GM23338 (cell line): ENCODE results near the gene ELAC2. TPM values are rescaled to one million over a fixed set of nuclear protein-coding genes. Genes with fewer than 3 reads are reported as not detected.
A peak's percentile ranks its signal among the peaks of the same experiment; 100 is the strongest.

Experiments used
- ATAC-seq: fragments of 200-7000 bp; cut with Tn5 transposase; 3 replicates; pipeline ENCODE4 v1.9.1; 2020
- DNase-seq: peaks from one replicate; pipeline ENCODE4 v3.0.0-alpha.2; 2015; ENCODE audit warnings: low spot score
- H2AFZ ChIP-seq: fragments of 200-600 bp; sonication (generic); 2 replicates; pipeline ENCODE4 v1.8.0; 2016; ENCODE audit warnings: antibody characterized with exemption, mild to moderate bottlenecking, moderate library complexity
- H3F3A ChIP-seq: fragments of 200-600 bp; sonication (generic); replicated peaks from 2 replicates; pipeline ENCODE4 v1.8.0; 2017; ENCODE audit warnings: antibody characterized with exemption, mixed run types, low read depth
- H3K27ac ChIP-seq: fragments of 200-600 bp; sonication (generic); 2 replicates; pipeline ENCODE4 v1.6.1; 2016; ENCODE audit warnings: low read depth
- H3K27me3 ChIP-seq: fragments of 200-600 bp; sonication (generic); 2 replicates; pipeline ENCODE4 v1.8.0; 2016; ENCODE audit warnings: mild to moderate bottlenecking, mixed run types, moderate library complexity; ENCODE audit not compliant: insufficient read depth
- H3K36me3 ChIP-seq: fragments of 200-600 bp; sonication (generic); 2 replicates; pipeline ENCODE4 v1.8.0; 2016; ENCODE audit warnings: mild to moderate bottlenecking; ENCODE audit not compliant: insufficient read depth
- H3K4me1 ChIP-seq: fragments of 200-600 bp; sonication (generic); 2 replicates; pipeline ENCODE4 v1.8.0; 2016; ENCODE audit warnings: mild to moderate bottlenecking, moderate library complexity; ENCODE audit not compliant: insufficient read depth
- H3K4me2 ChIP-seq: fragments of 200-600 bp; sonication (generic); 2 replicates; pipeline ENCODE4 v1.7.1; 2017; ENCODE audit warnings: mixed run types
- H3K4me3 ChIP-seq: fragments of 200-600 bp; sonication (generic); 2 replicates; pipeline ENCODE4 v1.6.1; 2016; ENCODE audit warnings: mixed run types
- H3K79me2 ChIP-seq: fragments of 200-600 bp; sonication (generic); replicated peaks from 2 replicates; pipeline ENCODE4 v1.8.0; 2017; ENCODE audit warnings: mild to moderate bottlenecking; ENCODE audit not compliant: insufficient read depth
- H3K9me2 ChIP-seq: fragments of 200-600 bp; sonication (generic); 2 replicates; pipeline ENCODE4 v1.8.0; 2017; ENCODE audit not compliant: insufficient read depth
- H4K20me1 ChIP-seq: fragments of 200-600 bp; sonication (generic); replicated peaks from 2 replicates; pipeline ENCODE4 v1.8.0; 2017; ENCODE audit warnings: mild to moderate bottlenecking; ENCODE audit not compliant: insufficient read depth
- H3K27ac Mint-ChIP-seq: 2 replicates; pipeline ENCODE4 v1.8.0; 2020; ENCODE audit warnings: inconsistent platforms, mild to moderate bottlenecking, moderate library complexity, mixed read lengths
- H3K27me3 Mint-ChIP-seq: 3 replicates; pipeline ENCODE4 v1.8.0; 2022; ENCODE audit warnings: low read depth, mild to moderate bottlenecking, moderate library complexity, mixed read lengths, inconsistent platforms; ENCODE audit not compliant: insufficient read depth, poor library complexity
- H3K36me3 Mint-ChIP-seq: 3 replicates; pipeline ENCODE4 v1.8.0; 2021; ENCODE audit warnings: low read depth, mild to moderate bottlenecking, inconsistent platforms, moderate library complexity, mixed read lengths
- H3K4me1 Mint-ChIP-seq: 3 replicates; pipeline ENCODE4 v1.8.0; 2020; ENCODE audit warnings: mild to moderate bottlenecking, inconsistent platforms, mixed read lengths
- H3K4me3 Mint-ChIP-seq: 3 replicates; pipeline ENCODE4 v1.8.0; 2021; ENCODE audit warnings: moderate library complexity, mild to moderate bottlenecking, inconsistent platforms, mixed read lengths
- H3K9me3 Mint-ChIP-seq: 3 replicates; pipeline ENCODE4 v1.8.0; 2020; ENCODE audit warnings: moderate library complexity, mild to moderate bottlenecking, inconsistent platforms, mixed read lengths
- CREB1 ChIP-seq: fragments of 250-450 bp; sonication (Bioruptor Pico); IDR thresholded peaks from 2 replicates; pipeline ENCODE4 v1.5.0; 2020; ENCODE audit warnings: low read depth, mild to moderate bottlenecking, moderate library complexity
- JUNB ChIP-seq: IDR thresholded peaks from one replicate; pipeline ENCODE4 v1.6.1; 2016; ENCODE audit warnings: antibody characterized with exemption; ENCODE audit not compliant: unreplicated experiment
- POLR2AphosphoS5 ChIP-seq: IDR thresholded peaks from 2 replicates; pipeline ENCODE4 v1.6.1; 2016; ENCODE audit warnings: antibody characterized with exemption, low read depth
- STAT1 ChIP-seq: IDR thresholded peaks from one replicate; pipeline ENCODE4 v1.6.1; 2016; ENCODE audit warnings: antibody characterized with exemption; ENCODE audit not compliant: unreplicated experiment
- ZNF331 ChIP-seq: fragments of 250-450 bp; sonication (Bioruptor Pico); IDR thresholded peaks from 2 replicates; pipeline ENCODE4 v1.5.0; 2020; ENCODE audit warnings: low read depth, mild to moderate bottlenecking, moderate library complexity
- polyA plus RNA-seq: library from polyadenylated mRNA; unstranded; fragments of >200 nt; fragmentation: Nextera tagmentation; extraction: Ambion mirVana; gene quantifications from 2 replicates; pipeline ENCODE4 v1.2.1, GENCODE V29; 2016
- total RNA-seq: library from RNA; depleted of rRNA; stranded (reverse); fragments of >200 nt; shearing (Covaris generic); gene quantifications from 2 replicates; pipeline ENCODE4 v1.2.3, GENCODE V29; 2014
- TF ChIP-seq, protein P1 (sequence below): IDR thresholded peaks from one replicate; pipeline ENCODE4 v1.6.1; 2018; ENCODE audit warnings: antibody characterized with exemption; ENCODE audit not compliant: unreplicated experiment
- TF ChIP-seq, protein P2 (sequence below): IDR thresholded peaks from 2 replicates; pipeline ENCODE4 v1.6.1; 2016; ENCODE audit warnings: antibody characterized with exemption

ELAC2 gene
- total and polyA plus RNA-seq, 2 experiments from 2014 or later: 49.9 to 203 TPM

DNA sequence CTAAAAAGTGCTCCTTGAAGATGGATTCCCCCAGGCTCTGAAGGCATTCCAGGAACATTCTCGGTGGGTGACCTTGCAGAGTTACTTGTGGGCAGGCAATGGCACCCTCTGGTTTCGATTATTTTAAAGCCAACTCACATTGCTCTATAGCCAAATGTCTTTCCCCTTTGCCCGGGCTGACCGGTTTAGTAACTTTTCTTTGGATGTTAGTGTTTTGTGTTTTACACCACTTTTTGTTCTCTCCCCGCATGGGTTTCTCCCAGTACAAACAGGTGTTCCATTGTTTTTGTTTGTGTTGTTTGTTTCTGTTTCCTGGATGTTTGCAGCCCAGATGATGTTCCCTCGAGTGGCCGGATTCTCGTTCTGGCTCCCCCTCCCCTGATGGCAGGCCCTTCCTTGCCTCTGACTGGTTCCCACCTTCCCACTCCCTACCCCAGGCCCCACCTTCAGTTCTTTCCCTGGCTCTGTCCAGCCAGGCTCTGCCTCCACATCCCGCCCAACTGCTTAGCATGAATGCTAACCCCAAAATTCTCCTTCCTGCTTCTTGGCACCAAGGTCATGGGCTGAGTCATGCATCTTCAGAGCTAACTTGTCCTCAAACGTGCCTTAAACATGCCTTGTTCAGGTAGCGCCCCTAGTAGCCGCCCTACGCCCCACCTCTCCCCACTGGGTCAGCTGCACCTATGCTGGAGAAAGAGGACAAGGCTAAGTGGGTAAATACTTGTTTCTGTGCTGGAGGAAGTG is 40.6 kb downstream of the ELAC2 start:
- Histone ChIP-seq H3K27me3 (no peaks in the 10 kb centered on the region), H3K9me2 (no peaks in the 10 kb centered on the region), H3K79me2 (no peaks in the 10 kb centered on the region), H3K4me1 (peaks cover 16% of the 10 kb centered on the region), H3K27ac (peak overlapping the region; percentile 78; the same call in 1 of the 2 replicates), H3F3A (no peaks in the 10 kb centered on the region), H4K20me1 (no peaks in the 10 kb centered on the region), H3K36me3 (no peaks in the 10 kb centered on the region), H3K4me2 (no peak overlapping the region), H2AFZ (no peak overlapping the region), H3K4me3 (no peak overlapping the region)
- TF ChIP-seq POLR2AphosphoS5: no peak
- TF ChIP-seq, protein P1, sequence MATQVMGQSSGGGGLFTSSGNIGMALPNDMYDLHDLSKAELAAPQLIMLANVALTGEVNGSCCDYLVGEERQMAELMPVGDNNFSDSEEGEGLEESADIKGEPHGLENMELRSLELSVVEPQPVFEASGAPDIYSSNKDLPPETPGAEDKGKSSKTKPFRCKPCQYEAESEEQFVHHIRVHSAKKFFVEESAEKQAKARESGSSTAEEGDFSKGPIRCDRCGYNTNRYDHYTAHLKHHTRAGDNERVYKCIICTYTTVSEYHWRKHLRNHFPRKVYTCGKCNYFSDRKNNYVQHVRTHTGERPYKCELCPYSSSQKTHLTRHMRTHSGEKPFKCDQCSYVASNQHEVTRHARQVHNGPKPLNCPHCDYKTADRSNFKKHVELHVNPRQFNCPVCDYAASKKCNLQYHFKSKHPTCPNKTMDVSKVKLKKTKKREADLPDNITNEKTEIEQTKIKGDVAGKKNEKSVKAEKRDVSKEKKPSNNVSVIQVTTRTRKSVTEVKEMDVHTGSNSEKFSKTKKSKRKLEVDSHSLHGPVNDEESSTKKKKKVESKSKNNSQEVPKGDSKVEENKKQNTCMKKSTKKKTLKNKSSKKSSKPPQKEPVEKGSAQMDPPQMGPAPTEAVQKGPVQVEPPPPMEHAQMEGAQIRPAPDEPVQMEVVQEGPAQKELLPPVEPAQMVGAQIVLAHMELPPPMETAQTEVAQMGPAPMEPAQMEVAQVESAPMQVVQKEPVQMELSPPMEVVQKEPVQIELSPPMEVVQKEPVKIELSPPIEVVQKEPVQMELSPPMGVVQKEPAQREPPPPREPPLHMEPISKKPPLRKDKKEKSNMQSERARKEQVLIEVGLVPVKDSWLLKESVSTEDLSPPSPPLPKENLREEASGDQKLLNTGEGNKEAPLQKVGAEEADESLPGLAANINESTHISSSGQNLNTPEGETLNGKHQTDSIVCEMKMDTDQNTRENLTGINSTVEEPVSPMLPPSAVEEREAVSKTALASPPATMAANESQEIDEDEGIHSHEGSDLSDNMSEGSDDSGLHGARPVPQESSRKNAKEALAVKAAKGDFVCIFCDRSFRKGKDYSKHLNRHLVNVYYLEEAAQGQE: peak; percentile 38
- Mint-ChIP-seq H3K27ac (peak overlapping the region; percentile 84), H3K9me3 (no peaks in the 10 kb centered on the region; the same call in 2 of the 3 replicates), H3K4me3 (peak overlapping the region; percentile 8; the same call in 1 of the 3 replicates), H3K4me1 (peaks cover 20% of the 10 kb centered on the region), H3K36me3 (peaks cover 3% of the 10 kb centered on the region; the same call in 1 of the 3 replicates), H3K27me3 (peaks cover 12% of the 10 kb centered on the region)
- ATAC-seq: peak; percentile 65
- DNase-seq: peak; percentile 84

DNA sequence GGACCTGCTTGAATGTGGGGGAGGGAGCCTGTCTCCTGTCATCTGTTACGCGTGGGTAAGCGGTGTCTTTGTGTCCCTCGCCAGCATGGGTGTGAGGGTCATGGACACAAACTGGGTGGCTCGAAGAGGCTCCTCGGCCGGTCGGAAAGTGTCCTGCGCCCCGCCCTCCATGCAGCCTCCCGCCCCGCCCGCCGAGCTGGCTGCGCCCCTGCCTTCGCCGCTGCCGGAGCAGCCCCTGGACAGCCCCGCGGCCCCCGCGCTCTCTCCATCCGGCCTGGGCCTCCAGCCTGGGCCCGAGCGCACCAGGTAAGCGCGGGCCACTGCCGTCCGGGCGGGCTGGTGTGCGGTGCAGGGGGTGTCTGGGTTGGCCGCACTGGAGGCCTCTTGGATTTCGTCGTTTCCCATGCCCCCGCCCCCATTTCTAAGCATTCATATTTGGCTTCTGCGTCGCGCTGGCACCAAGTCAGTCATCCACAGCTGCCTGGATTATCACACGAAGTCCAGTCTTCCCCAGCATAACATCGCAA is 43.8 kb downstream of the ELAC2 start:
- H3K4me1 Mint-ChIP-seq: peaks cover 20% of the 10 kb centered on the region
- H3K4me3 Mint-ChIP-seq: peak overlapping the region; percentile 70
- Histone ChIP-seq H3K9me2 (no peaks in the 10 kb centered on the region), H2AFZ (peak overlapping the region; percentile 52; the same call in 1 of the 2 replicates), H3F3A (no peaks in the 10 kb centered on the region), H3K79me2 (no peaks in the 10 kb centered on the region), H3K4me1 (peaks cover 16% of the 10 kb centered on the region), H4K20me1 (no peaks in the 10 kb centered on the region), H3K27me3 (no peaks in the 10 kb centered on the region), H3K27ac (no peak overlapping the region), H3K36me3 (no peaks in the 10 kb centered on the region), H3K4me3 (peak overlapping the region; percentile 68), H3K4me2 (peak overlapping the region; percentile 90)
- TF ChIP-seq, protein P2, sequence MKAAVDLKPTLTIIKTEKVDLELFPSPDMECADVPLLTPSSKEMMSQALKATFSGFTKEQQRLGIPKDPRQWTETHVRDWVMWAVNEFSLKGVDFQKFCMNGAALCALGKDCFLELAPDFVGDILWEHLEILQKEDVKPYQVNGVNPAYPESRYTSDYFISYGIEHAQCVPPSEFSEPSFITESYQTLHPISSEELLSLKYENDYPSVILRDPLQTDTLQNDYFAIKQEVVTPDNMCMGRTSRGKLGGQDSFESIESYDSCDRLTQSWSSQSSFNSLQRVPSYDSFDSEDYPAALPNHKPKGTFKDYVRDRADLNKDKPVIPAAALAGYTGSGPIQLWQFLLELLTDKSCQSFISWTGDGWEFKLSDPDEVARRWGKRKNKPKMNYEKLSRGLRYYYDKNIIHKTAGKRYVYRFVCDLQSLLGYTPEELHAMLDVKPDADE: no peak
- TF ChIP-seq STAT1 (no peak), CREB1 (no peak), JUNB (no peak), ZNF331 (CRISPR knock-in tag) (no peak)
- TF ChIP-seq, protein P1: no peak
- ATAC-seq: peak; percentile 81
- no peak overlapping the region for H3K27ac Mint-ChIP-seq
- peaks cover 14% of the 10 kb centered on the region for H3K27me3 Mint-ChIP-seq
- H3K9me3 Mint-ChIP-seq: no peaks in the 10 kb centered on the region; the same call in 2 of the 3 replicates
- no peaks in the 10 kb centered on the region for H3K36me3 Mint-ChIP-seq
- peak; percentile 69 for DNase-seq
